Mammary epithelial cell (primary cell): ENCODE results near the gene RCC2.

Experiments used
- CTCF ChIP-seq, 2 donors: IDR thresholded peaks in 1 of 2; conservative IDR thresholded peaks in 1 of 2; 2 replicates each; pipeline ENCODE4 v1.5.1; 2011 to 2012; ENCODE audit warnings: inconsistent platforms in 2 of 2, low read length in 2 of 2, mild to moderate bottlenecking in 2 of 2, control low read depth in 1 of 2, low read depth in 1 of 2; ENCODE audit not compliant: insufficient read depth in 1 of 2; ENCODE audit errors: extremely low read depth in 1 of 2
- EZH2 ChIP-seq: IDR thresholded peaks from 2 replicates; pipeline ENCODE4 v1.6.1; 2012; ENCODE audit warnings: low read length, inconsistent platforms, borderline replicate concordance

GRCh38 chr1:17377325-17377953 lies 62.0 kb downstream of the RCC2 start:
- TF ChIP-seq CTCF (conservative IDR thresholded peaks at IDR 0.05 in 1 of 2, IDR thresholded peaks at IDR 0.05 in 1 of 2; ENCODE audit: extremely low read depth in 1 of 2, insufficient read depth in 1 of 2, low read depth in 1 of 2, low read length in 2 of 2) (no peak), EZH2 (no peak)
